ENCODE results near the gene ARHGAP22.

DNA sequence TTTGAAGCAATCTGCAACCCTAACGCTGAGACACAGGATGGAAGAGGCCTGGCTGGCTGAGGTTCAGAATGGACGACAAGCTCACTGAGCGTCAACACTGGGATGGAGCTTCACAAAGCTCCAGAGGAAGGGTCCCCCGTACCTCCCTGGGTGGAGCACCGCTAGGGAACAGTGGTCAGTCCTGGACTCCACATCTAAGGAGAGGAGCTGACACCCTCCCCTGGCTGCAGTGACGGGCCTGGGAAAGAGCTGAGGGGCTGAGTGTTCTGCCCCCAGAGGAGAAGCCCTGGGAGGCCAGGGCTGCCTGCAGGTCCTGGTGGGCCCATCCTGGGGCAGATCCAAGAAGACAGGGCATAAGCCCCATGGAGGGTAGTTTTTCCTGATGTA, 146.2 kb downstream of the ARHGAP22 start:
- TF ChIP-seq CTCF (IDR thresholded peaks at IDR 0.05), result no peak
- no peak for TF ChIP-seq POLR2A (IDR thresholded peaks at IDR 0.05)
